ENCODE results near the gene ZBTB21.

DNA sequence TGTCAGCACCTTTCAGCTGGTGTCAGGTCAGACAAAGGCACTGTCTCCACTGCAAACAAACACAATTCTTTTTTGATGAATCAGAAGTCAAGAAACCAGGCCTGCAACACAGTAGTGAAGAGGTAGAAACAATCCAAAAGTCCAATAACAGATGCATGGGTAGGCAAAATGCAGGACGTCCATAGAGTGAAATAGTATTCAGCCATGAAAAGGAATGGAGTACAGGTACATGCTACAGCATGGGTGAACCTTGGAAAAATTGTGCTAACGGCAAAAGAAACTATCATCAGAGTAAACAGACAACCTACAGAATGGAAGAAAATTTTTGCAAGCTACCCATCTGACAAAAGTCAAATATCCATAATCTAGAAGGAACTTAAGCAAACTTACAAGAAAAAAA lies 26.2 kb upstream of the ZBTB21 start:
- TF ChIP-seq, protein P1, sequence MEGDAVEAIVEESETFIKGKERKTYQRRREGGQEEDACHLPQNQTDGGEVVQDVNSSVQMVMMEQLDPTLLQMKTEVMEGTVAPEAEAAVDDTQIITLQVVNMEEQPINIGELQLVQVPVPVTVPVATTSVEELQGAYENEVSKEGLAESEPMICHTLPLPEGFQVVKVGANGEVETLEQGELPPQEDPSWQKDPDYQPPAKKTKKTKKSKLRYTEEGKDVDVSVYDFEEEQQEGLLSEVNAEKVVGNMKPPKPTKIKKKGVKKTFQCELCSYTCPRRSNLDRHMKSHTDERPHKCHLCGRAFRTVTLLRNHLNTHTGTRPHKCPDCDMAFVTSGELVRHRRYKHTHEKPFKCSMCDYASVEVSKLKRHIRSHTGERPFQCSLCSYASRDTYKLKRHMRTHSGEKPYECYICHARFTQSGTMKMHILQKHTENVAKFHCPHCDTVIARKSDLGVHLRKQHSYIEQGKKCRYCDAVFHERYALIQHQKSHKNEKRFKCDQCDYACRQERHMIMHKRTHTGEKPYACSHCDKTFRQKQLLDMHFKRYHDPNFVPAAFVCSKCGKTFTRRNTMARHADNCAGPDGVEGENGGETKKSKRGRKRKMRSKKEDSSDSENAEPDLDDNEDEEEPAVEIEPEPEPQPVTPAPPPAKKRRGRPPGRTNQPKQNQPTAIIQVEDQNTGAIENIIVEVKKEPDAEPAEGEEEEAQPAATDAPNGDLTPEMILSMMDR (IDR thresholded peaks at IDR 0.05), result no peak
- no peak for TF ChIP-seq EP300 (IDR thresholded peaks at IDR 0.05; ENCODE audit: low read depth)

All from transverse colon (tissue), 3 donors.